ENCODE results near the gene LBHD1. TPM values are rescaled to one million over a fixed set of nuclear protein-coding genes. Genes with fewer than 3 reads are reported as not detected.
A peak's percentile ranks its signal among the peaks of the same experiment; 100 is the strongest.

LBHD1 gene
- total and polyA plus RNA-seq, 2 of the 13 experiments (the other 11 are each of a cell fraction or from before 2014, with no cell fraction given): 3.2 to 3.7 TPM

DNA sequence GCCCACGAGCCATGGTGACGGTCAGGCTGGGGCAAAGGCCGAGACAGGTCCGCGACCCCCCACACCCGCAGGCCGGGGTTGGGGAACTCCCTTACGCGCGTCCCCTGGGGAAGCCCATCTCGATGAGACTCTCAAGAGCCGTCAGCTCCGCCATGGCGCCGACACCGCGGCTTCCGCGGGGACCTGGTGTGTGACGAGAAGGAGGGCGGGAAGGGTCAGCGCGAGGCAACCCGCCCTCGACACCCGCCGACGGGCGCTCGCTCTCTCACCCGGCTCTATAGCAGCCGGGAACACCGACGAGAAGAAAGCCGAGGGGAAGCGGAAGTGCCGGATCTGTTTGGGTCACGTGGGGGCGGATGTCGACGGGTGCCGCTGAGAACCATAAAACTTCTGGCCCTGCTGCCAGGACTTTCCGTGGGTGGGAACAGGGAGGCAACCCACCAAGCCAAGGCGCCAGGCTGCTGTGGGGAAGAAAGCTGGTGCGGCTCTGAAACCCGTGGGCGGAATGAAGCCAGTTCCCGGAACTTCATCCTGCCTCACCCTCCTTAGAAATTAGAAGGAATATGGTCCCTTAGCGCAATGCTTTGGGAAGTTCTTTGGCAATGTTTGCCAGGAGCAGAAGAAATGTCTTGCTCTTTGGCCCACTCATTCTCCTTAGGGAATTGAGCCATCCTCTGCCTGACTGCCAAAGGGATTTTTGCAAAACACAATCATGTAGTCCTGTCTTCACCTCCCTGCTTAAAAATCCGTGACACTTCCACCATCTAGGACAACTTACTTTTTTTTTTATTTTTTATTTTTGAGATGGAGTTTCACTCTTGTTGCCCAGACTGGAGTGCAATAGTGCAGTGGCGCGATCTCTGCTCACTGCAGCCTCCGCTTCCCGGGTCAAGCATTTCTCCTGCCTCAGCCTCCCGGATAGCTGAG is 7.0 kb upstream of the LBHD1 start, which contains the start of gene UBXN1 (continued):
- TF ChIP-seq TBX3 (IDR thresholded peaks at IDR 0.05; ENCODE audit: borderline replicate concordance) (no peak), CCDC6 (CRISPR knock-in tag; IDR thresholded peaks at IDR 0.05) (peak; percentile 66; the same call in 1 of the 2 replicates), KLF11 (CRISPR knock-in tag; IDR thresholded peaks at IDR 0.05) (peak; percentile 74), TOPORS (CRISPR knock-in tag; IDR thresholded peaks at IDR 0.05) (0 out of 2 replicates have a peak, but pooled peaks have one; percentile 80), CEBPB (IDR thresholded peaks at IDR 0.05; ENCODE audit: borderline replicate concordance, low read depth, low read length) (no peak), ZNF333 (CRISPR knock-in tag; IDR thresholded peaks at IDR 0.05; ENCODE audit: borderline replicate concordance) (no peak), ZNF713 (CRISPR knock-in tag; IDR thresholded peaks at IDR 0.05) (no peak), GABPB1 (CRISPR knock-in tag; IDR thresholded peaks at IDR 0.05) (peak; percentile 98), TBP (CRISPR knock-in tag; IDR thresholded peaks at IDR 0.05) (no peak), ZSCAN31 (CRISPR knock-in tag; IDR thresholded peaks at IDR 0.05; ENCODE audit: low read depth) (peak; percentile 69), ZBTB1 (CRISPR knock-in tag; IDR thresholded peaks at IDR 0.05; ENCODE audit: borderline replicate concordance) (no peak), SPEN (CRISPR knock-in tag; IDR thresholded peaks at IDR 0.05; ENCODE audit: low read depth) (peak; percentile 88), RARG (CRISPR knock-in tag; IDR thresholded peaks at IDR 0.05; ENCODE audit: low read depth) (no peak), SCMH1 (CRISPR knock-in tag; IDR thresholded peaks at IDR 0.05; ENCODE audit: borderline replicate concordance) (no peak), NONO (IDR thresholded peaks at IDR 0.05) (no peak), NONO (CRISPR knock-in tag; conservative IDR thresholded peaks at IDR 0.05) (peak; percentile 85), MED13 (CRISPR knock-in tag; IDR thresholded peaks at IDR 0.05) (no peak), ZBTB38 (CRISPR knock-in tag; IDR thresholded peaks at IDR 0.05) (peak; percentile 42; the same call in 1 of the 2 replicates), TOE1 (CRISPR knock-in tag; IDR thresholded peaks at IDR 0.05) (no peak), NCOR1 (IDR thresholded peaks at IDR 0.05; ENCODE audit: borderline replicate concordance, low read length) (no peak), TCF7L2 (IDR thresholded peaks at IDR 0.05; ENCODE audit: low read depth, low read length) (no peak)
- TF ChIP-seq, protein P1, sequence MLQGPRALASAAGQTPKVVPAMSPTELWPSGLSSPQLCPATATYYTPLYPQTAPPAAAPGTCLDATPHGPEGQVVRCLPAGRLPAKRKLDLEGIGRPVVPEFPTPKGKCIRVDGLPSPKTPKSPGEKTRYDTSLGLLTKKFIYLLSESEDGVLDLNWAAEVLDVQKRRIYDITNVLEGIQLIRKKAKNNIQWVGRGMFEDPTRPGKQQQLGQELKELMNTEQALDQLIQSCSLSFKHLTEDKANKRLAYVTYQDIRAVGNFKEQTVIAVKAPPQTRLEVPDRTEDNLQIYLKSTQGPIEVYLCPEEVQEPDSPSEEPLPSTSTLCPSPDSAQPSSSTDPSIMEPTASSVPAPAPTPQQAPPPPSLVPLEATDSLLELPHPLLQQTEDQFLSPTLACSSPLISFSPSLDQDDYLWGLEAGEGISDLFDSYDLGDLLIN (CRISPR knock-in tag; IDR thresholded peaks at IDR 0.05; ENCODE audit: borderline replicate concordance): no peak
- TF ChIP-seq, protein P2, sequence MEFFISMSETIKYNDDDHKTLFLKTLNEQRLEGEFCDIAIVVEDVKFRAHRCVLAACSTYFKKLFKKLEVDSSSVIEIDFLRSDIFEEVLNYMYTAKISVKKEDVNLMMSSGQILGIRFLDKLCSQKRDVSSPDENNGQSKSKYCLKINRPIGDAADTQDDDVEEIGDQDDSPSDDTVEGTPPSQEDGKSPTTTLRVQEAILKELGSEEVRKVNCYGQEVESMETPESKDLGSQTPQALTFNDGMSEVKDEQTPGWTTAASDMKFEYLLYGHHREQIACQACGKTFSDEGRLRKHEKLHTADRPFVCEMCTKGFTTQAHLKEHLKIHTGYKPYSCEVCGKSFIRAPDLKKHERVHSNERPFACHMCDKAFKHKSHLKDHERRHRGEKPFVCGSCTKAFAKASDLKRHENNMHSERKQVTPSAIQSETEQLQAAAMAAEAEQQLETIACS (CRISPR knock-in tag; IDR thresholded peaks at IDR 0.05): no peak
- TF ChIP-seq, protein P3, sequence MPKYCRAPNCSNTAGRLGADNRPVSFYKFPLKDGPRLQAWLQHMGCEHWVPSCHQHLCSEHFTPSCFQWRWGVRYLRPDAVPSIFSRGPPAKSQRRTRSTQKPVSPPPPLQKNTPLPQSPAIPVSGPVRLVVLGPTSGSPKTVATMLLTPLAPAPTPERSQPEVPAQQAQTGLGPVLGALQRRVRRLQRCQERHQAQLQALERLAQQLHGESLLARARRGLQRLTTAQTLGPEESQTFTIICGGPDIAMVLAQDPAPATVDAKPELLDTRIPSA (CRISPR knock-in tag; IDR thresholded peaks at IDR 0.05; ENCODE audit: borderline replicate concordance): no peak
- TF ChIP-seq, protein P4, sequence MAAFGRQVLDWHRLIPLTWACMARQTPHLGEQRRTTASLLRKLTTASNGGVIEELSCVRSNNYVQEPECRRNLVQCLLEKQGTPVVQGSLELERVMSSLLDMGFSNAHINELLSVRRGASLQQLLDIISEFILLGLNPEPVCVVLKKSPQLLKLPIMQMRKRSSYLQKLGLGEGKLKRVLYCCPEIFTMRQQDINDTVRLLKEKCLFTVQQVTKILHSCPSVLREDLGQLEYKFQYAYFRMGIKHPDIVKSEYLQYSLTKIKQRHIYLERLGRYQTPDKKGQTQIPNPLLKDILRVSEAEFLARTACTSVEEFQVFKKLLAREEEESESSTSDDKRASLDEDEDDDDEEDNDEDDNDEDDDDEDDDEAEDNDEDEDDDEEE (CRISPR knock-in tag; IDR thresholded peaks at IDR 0.05): 0 out of 2 replicates have a peak, but pooled peaks have one; percentile 51
- TF ChIP-seq, protein P5, sequence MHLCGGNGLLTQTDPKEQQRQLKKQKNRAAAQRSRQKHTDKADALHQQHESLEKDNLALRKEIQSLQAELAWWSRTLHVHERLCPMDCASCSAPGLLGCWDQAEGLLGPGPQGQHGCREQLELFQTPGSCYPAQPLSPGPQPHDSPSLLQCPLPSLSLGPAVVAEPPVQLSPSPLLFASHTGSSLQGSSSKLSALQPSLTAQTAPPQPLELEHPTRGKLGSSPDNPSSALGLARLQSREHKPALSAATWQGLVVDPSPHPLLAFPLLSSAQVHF (CRISPR knock-in tag; IDR thresholded peaks at IDR 0.05): no peak

Data from HepG2 (cell line).